A673 (cell line): ENCODE results near the gene SKAP1. TPM values are rescaled to one million over a fixed set of nuclear protein-coding genes. Genes with fewer than 3 reads are reported as not detected.
"Not testable (repeated sequence)": the region's sequence is repeated elsewhere in the genome, so short reads cannot be mapped to it uniquely, and the experiment has no call there.

Source experiments
- BruUV-seq: library from RNA; stranded (reverse); fragments of 400-500 nt; replicated peaks from 2 replicates; lab custom pipeline; 2021; lab: Mats Ljungman, UMichigan
- CTCF ChIA-PET: fragments of 300-600 bp; sonication (Branson Sonifier 250); formaldehyde crosslinking; loops from one replicate; lab custom pipeline; 2022; ENCODE audit warnings: antibody characterized with exemption; lab: Charles Lee
- POLR2A ChIA-PET: fragments of 300-600 bp; sonication (Branson Sonifier 250); formaldehyde crosslinking; loops from one replicate; lab custom pipeline; 2022; ENCODE audit warnings: antibody characterized with exemption; ENCODE audit not compliant: low non-redundant PET; lab: Charles Lee
- DNase-seq: peaks from one replicate; pipeline ENCODE4 v3.0.0-alpha.2; 2015; ENCODE audit warnings: low spot score
- H3K27ac ChIP-seq: fragments of 200-600 bp; sonication (generic); 2 replicates; pipeline ENCODE4 v1.5.1; 2016; ENCODE audit warnings: mixed run types, low read depth, mild to moderate bottlenecking, mixed read lengths, antibody characterized with exemption, low read length; ENCODE audit not compliant: poor library complexity, severe bottlenecking
- H3K27me3 ChIP-seq: fragments of 200-600 bp; sonication (generic); replicated peaks from 2 replicates; pipeline ENCODE4 v1.6.1; 2017; ENCODE audit warnings: mixed run types, low read depth, mild to moderate bottlenecking, mixed read lengths, antibody characterized with exemption, low read length; ENCODE audit not compliant: insufficient read depth, poor library complexity
- H3K36me3 ChIP-seq: fragments of 200-600 bp; sonication (generic); 2 replicates; pipeline ENCODE4 v1.6.1; 2016; ENCODE audit warnings: mixed run types, mild to moderate bottlenecking, mixed read lengths, antibody characterized with exemption, low read length; ENCODE audit not compliant: insufficient read depth, poor library complexity, severe bottlenecking
- H3K4me1 ChIP-seq: fragments of 200-600 bp; sonication (generic); 2 replicates; pipeline ENCODE4 v1.6.1; 2017; ENCODE audit warnings: mixed run types, mild to moderate bottlenecking, mixed read lengths, antibody characterized with exemption, low read length; ENCODE audit not compliant: insufficient read depth, poor library complexity, severe bottlenecking
- H3K4me3 ChIP-seq: fragments of 200-600 bp; sonication (generic); 2 replicates; pipeline ENCODE4 v1.5.1; 2016; ENCODE audit warnings: low read depth, mixed run types, mild to moderate bottlenecking, mixed read lengths, low read length; ENCODE audit not compliant: poor library complexity, severe bottlenecking
- H3K9me3 ChIP-seq: fragments of 200-600 bp; sonication (generic); 2 replicates; pipeline ENCODE4 v1.6.1; 2016; ENCODE audit warnings: mixed run types, low read depth, mild to moderate bottlenecking, mixed read lengths, antibody characterized with exemption, low read length; ENCODE audit not compliant: poor library complexity, severe bottlenecking
- CTCF ChIP-seq: fragments of 300-800, 200-600 bp; sonication (generic); conservative IDR thresholded peaks from 2 replicates; pipeline ENCODE4 v1.5.1; 2017; ENCODE audit warnings: low read depth, mild to moderate bottlenecking, antibody characterized with exemption, low read length, moderate library complexity, mixed read lengths
- EZH2 ChIP-seq: fragments of 200-600 bp; sonication (generic); IDR thresholded peaks from 2 replicates; pipeline ENCODE4 v1.6.1; 2017; ENCODE audit warnings: borderline replicate concordance, low read depth, mild to moderate bottlenecking, mixed read lengths, antibody characterized with exemption, low read length; ENCODE audit not compliant: poor library complexity, severe bottlenecking
- intact Hi-C: fragments of 100-400 bp; cut with micrococcal nuclease; formaldehyde crosslinking; loops from one replicate; pipeline ENCODE4 v1.10.0; 2022; ENCODE audit not compliant: unreplicated experiment
- total RNA-seq: library from RNA; stranded (reverse); gene quantifications from 2 replicates; pipeline ENCODE4 v1.2.3, GENCODE V29; 2021

Gene SKAP1
- total RNA-seq, 1 experiment from 2014 or later = not detected

GRCh38 chr17:48373130-48373830 lies 56.7 kb downstream of the SKAP1 start:
- DNase-seq = no peak
- Histone ChIP-seq H3K4me3 (no peak overlapping the region), H3K36me3 (no peaks in the 10 kb centered on the region), H3K4me1 (no peaks in the 10 kb centered on the region), H3K27ac (no peak overlapping the region), H3K27me3 (peaks cover 16% of the 10 kb centered on the region), H3K9me3 (no peaks in the 10 kb centered on the region)
- no peak for TF ChIP-seq CTCF
- TF ChIP-seq EZH2 = no peak
- no TSS peak for BruUV-seq
- CTCF ChIA-PET = no interaction called here
- POLR2A ChIA-PET = interaction anchor here (0.5 kb wide), 1 partner anchor 210 kb away, joined by 3 read pairs; no protein-coding TSS in a partner anchor
- intact Hi-C loops = loop anchor here (5.0 to 10.0 kb wide), 3 partner anchors 111 to 348 kb away; no protein-coding TSS in a partner anchor

DNA sequence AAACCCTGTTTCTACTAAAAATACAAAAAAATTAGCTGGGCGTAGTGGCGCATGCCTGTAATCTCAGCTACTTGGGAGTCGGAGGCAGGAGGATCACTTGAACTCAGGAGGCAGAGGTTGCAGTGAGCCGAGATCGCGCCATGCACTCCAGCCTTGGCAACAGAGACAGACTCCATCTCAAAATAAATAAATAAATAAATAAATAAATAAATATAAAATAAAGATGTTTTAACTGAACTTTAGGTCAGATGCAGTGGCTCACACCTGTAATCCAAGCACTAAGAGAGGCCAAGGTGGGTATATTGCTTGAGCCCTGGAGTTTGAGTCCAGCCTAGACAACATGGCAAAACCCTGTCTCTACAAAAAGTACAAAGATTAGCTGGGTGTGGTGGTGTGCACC lies 61.0 kb downstream of the SKAP1 start:
- H3K9me3 ChIP-seq, H3K27me3 ChIP-seq, POLR2A ChIA-PET, H3K4me3 ChIP-seq, BruUV-seq, DNase-seq, H3K4me1 ChIP-seq, H3K36me3 ChIP-seq, intact Hi-C loops, H3K27ac ChIP-seq: not testable (repeated sequence)
- CTCF ChIA-PET = interaction anchor here (0.6 kb wide), 1 partner anchor 227 kb away, joined by 13 read pairs; no protein-coding TSS in a partner anchor

- TF ChIP-seq EZH2 = no peak
- no peak for TF ChIP-seq CTCF
- ChIA-PET POLR2A (no interaction called here), CTCF (interaction anchor here (0.6 kb wide), 1 partner anchor 227 kb away, joined by 13 read pairs; no protein-coding TSS in a partner anchor)
- Histone ChIP-seq H3K4me1 (peaks cover 2% of the 10 kb centered on the region), H3K27me3 (peaks cover 9% of the 10 kb centered on the region), H3K9me3 (no peaks in the 10 kb centered on the region), H3K4me3 (no peak overlapping the region), H3K36me3 (no peaks in the 10 kb centered on the region), H3K27ac (no peak overlapping the region)
- intact Hi-C loops = no loop called here
- no peak for DNase-seq
- BruUV-seq = no TSS peak
Measured at GRCh38 chr17:48368352-48368908, 61.6 kb downstream of the SKAP1 start.
